ENCODE results near the gene TMEM115.

The TMEM115 gene

DNA sequence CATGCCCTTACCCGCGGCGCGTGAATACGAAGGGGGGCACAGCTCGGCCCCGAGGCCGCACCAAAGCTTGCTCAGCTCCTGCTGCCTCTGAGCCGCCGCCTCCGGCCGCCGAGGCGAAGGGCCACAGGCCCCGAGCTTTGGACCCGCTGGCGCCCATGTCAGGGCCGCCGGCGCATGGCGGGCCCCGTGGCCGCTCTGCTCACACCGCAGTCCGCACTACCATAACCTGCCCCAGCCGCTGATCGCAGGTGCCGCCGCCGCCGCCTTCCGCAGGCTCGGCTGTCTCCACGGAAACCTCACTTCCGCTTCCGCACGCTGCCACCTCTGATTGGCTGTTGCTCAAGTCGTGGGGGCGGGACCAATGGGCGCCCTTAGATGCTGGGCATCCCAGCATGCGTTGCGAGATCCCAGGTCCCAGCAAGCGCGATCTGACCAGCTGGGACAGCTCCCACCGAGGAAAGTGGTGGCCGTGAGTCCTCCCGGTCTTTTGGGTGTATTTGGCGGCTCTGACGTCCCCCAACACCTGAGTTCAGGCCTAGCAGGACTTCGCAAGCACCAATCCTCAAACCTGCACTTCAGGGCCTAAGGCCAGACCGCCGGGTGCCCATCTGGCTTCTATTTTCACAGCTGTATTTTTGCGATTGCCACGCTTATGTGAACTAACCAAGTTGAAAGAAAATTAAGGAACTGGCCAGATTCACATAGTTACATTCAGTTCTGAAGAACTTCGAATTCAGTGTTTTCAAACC, 31.2 kb downstream of the TMEM115 start, which contains the start of gene TUSC2:
Gene TUSC2, minus strand, starts transcription at position 281 of the 749 bp plus-strand sequence. Its CDS starts 124 bp downstream, at position 157.
- TF ChIP-seq, protein P1, sequence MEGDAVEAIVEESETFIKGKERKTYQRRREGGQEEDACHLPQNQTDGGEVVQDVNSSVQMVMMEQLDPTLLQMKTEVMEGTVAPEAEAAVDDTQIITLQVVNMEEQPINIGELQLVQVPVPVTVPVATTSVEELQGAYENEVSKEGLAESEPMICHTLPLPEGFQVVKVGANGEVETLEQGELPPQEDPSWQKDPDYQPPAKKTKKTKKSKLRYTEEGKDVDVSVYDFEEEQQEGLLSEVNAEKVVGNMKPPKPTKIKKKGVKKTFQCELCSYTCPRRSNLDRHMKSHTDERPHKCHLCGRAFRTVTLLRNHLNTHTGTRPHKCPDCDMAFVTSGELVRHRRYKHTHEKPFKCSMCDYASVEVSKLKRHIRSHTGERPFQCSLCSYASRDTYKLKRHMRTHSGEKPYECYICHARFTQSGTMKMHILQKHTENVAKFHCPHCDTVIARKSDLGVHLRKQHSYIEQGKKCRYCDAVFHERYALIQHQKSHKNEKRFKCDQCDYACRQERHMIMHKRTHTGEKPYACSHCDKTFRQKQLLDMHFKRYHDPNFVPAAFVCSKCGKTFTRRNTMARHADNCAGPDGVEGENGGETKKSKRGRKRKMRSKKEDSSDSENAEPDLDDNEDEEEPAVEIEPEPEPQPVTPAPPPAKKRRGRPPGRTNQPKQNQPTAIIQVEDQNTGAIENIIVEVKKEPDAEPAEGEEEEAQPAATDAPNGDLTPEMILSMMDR (conservative IDR thresholded peaks at IDR 0.05; ENCODE audit: low read depth): no peak
- DNase-seq (ENCODE audit: low spot score): peak; percentile 94
- ChIA-PET POLR2A (ENCODE audit: low non-redundant PET) (interaction anchor here (0.6 to 0.8 kb wide), 3 partner anchors 45 to 77 kb away, joined by 3 read pairs; no protein-coding TSS in a partner anchor), CTCF (no interaction called here)
- peak within 1 kb of the TSS; percentile 88 for H3K27ac ChIP-seq

DNA sequence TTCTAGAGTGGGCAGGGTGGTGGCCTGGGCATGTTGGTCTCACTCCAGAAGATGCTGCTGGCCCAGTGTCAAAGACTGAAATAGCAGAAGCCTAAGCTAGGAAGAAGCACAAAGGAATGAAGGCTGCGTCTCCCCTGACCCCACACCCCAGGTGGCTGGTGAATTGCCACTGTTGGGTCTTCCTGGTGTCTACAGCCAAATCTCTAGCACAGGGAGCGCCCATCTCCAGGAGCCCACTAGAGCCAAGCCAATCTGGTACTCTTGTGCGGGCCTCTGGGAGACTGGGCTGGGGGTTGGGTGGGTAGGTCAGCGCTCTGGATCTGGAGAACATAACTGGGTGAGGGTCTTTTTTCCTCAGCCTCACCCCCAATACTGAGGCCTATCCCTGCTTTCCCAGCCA, 32.2 kb downstream of the TMEM115 start:
- ChIA-PET POLR2A (ENCODE audit: low non-redundant PET) (no interaction called here), CTCF (no interaction called here)
- H3K27ac ChIP-seq: peak overlapping the region; percentile 88
- no peak for DNase-seq (ENCODE audit: low spot score)
- TF ChIP-seq, protein P1 (conservative IDR thresholded peaks at IDR 0.05; ENCODE audit: low read depth): no peak

DNA sequence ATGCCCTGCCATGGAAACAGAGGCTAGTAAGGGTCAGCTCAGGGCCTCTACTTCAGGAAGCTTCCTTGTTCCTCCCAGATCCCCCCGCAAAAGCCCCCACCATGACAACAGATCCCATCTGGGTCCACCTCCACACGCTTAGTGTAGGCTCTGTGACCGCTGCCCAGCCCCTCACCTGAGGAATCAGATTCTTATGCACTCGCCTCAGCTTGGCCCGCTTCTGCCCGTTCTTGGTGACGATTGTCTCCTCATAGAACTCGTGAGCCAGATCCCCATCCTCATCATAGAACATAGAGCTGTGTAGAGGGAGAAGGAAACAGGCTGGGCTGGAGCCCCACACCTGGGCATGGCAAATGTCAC, 33.2 kb downstream of the TMEM115 start:
- TF ChIP-seq, protein P1 (conservative IDR thresholded peaks at IDR 0.05; ENCODE audit: low read depth): no peak
- ChIA-PET POLR2A (ENCODE audit: low non-redundant PET) (interaction anchor here (0.6 kb wide), 1 partner anchor 32 kb away, joined by 3 read pairs; no protein-coding TSS in a partner anchor), CTCF (no interaction called here)
- no peak for DNase-seq (ENCODE audit: low spot score)
- peak overlapping the region; percentile 88 for H3K27ac ChIP-seq

DNA sequence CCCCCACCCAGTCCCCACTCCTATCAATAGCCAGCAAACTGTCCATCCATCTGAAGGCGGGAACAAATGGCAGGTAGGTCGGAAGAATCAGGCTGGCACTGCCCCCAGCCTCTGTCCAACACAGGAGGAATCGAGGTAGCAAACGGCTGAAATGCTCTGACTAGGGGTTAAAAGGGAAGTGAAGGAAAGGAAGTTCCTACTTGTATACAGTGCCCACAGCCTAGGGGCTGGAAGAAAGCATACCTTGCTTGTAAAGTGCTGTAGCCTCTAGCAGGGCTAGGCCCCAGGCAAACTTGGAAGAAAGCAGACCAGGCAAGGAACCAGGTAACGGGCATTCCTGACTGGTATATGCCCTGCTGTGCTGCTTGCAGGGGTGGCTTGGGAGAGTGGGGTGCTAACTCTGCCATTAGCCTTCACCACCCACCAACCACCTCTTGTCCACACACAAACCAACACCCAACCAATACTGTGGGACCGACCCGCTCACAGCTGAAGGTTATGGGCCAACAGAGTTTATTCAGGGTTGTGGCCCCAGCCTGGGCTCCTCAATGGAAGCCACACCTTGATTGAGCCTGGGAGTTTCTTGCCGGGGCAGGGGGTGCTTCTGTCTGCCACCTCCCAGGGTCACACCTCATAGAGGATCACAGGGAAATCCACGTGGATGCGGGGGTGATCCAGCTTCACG, 33.7 kb downstream of the TMEM115 start:
- H3K27ac ChIP-seq: peak overlapping the region; percentile 88
- POLR2A ChIA-PET (ENCODE audit: low non-redundant PET): interaction anchor here (0.6 kb wide), 1 partner anchor 32 kb away, joined by 3 read pairs; no protein-coding TSS in a partner anchor
- DNase-seq (ENCODE audit: low spot score): no peak
- TF ChIP-seq, protein P1 (conservative IDR thresholded peaks at IDR 0.05; ENCODE audit: low read depth): no peak
- CTCF ChIA-PET: no interaction called here

DNA sequence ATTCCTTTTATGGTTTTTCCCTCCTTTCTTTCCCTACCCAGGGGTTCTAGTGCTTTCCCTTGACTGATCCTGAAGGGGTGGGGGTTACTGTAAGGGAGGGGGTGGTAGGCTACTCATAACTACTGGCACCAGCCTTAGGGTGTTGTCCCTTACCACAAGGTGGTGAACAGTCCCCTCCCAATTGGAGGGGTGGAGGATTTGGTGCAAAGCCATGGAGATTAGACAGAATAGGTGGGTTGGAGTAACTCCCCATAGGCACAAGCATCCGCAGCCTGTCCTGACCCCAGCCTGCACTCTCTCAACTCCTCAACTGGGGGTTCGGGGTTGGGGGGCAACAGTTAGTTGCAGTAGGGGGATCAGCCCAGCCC, 34.2 kb downstream of the TMEM115 start:
- peak overlapping the region; percentile 88 for H3K27ac ChIP-seq
- TF ChIP-seq, protein P1 (conservative IDR thresholded peaks at IDR 0.05; ENCODE audit: low read depth): no peak
- ChIA-PET POLR2A (ENCODE audit: low non-redundant PET) (no interaction called here), CTCF (interaction anchor here (0.6 to 0.7 kb wide), 3 partner anchors 25 to 595 kb away, joined by 3 to 6 read pairs (median 3); partner anchors contain the start of gene NPRL2)
- no peak for DNase-seq (ENCODE audit: low spot score)

DNA sequence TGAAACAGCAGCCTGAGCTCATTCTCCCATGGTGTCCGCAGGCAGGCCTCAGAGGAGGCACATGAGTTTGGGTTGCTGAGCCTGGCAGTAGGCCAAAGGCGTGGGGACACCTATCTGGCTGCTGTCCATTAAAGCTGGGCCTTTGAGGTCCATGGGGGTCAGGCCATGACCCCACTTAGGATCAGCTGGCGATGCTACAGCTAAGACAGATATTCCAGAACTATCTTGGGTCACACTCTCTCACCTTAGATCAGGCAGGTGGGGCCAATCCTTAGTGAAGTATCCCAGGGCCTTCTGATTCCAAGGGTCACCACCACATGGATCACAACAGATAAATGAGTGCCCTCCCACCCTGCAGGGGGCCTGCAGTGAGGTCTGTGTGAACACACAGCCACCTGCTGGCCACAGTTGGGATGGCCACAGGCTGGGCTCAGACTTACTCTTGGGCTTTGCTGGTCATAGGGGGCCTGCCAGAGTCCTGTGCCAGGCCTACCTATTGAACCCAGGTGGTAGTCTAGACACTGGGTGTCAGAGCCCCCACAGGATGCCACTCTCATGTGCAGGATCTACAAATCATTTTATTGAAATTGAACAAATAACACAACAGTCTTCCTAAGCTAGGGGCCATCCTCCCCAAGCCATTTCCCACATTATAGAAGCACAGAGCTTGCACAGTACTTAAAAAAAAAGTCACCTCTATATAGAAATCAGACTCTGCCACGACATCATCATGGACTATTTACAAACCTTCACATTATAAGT, 34.8 kb downstream of the TMEM115 start:
- DNase-seq (ENCODE audit: low spot score): peak; percentile 49
- POLR2A ChIA-PET (ENCODE audit: low non-redundant PET): interaction anchor here (0.6 kb wide), 2 partner anchors 9 to 25 kb away, joined by 3 to 5 read pairs; partner anchors contain the start of genes HYAL3 and NAA80
- CTCF ChIA-PET: interaction anchor here (0.6 to 1.1 kb wide), 8 partner anchors 17 to 594 kb away, joined by 3 to 6 read pairs (median 3); partner anchors contain the start of genes IFRD2 and NPRL2
- H3K27ac ChIP-seq: peak overlapping the region; percentile 97
- TF ChIP-seq, protein P1 (conservative IDR thresholded peaks at IDR 0.05; ENCODE audit: low read depth): peak; percentile 86

Measured in RWPE1 (cell line).